Calu3 (cell line): ENCODE data around the gene SLC35F4. TPM values are rescaled to one million over a fixed set of nuclear protein-coding genes. Genes with fewer than 3 reads are reported as not detected.

Experiments
- BruUV-seq: library from RNA; stranded (reverse); fragments of 400-500 nt; replicated peaks from 2 replicates; lab custom pipeline; 2021; lab: Mats Ljungman, UMichigan
- CTCF ChIA-PET: fragments of 300-600 bp; sonication (Branson Sonifier 250); formaldehyde crosslinking; loops from one replicate; lab custom pipeline; 2022; ENCODE audit warnings: antibody characterized with exemption; lab: Charles Lee
- DNase-seq: peaks from one replicate; pipeline ENCODE4 v3.0.0; 2022
- H3K27ac Mint-ChIP-seq: one replicate; pipeline ENCODE4 v1.8.0; 2022; ENCODE audit warnings: mixed read lengths; ENCODE audit not compliant: unreplicated experiment
- H3K27me3 Mint-ChIP-seq: one replicate; pipeline ENCODE4 v1.8.0; 2022; ENCODE audit warnings: mixed read lengths; ENCODE audit not compliant: unreplicated experiment
- H3K36me3 Mint-ChIP-seq: one replicate; pipeline ENCODE4 v1.8.0; 2022; ENCODE audit warnings: mild to moderate bottlenecking, moderate library complexity, mixed read lengths; ENCODE audit not compliant: insufficient read depth, unreplicated experiment
- H3K4me1 Mint-ChIP-seq: one replicate; pipeline ENCODE4 v1.8.0; 2022; ENCODE audit warnings: mild to moderate bottlenecking, low read depth, mixed read lengths; ENCODE audit not compliant: unreplicated experiment
- H3K4me3 Mint-ChIP-seq: one replicate; pipeline ENCODE4 v1.8.0; 2022; ENCODE audit warnings: mild to moderate bottlenecking, low read depth, moderate library complexity, mixed read lengths; ENCODE audit not compliant: unreplicated experiment
- H3K9me3 Mint-ChIP-seq: one replicate; pipeline ENCODE4 v1.8.0; 2022; ENCODE audit warnings: low read depth, mixed read lengths; ENCODE audit not compliant: unreplicated experiment
- CTCF ChIP-seq: fragments of 200-600 bp; IDR thresholded peaks from one replicate; pipeline ENCODE4 v1.8.0; 2022; ENCODE audit warnings: antibody characterized with exemption; ENCODE audit not compliant: unreplicated experiment
- intact Hi-C: fragments of 100-400 bp; cut with micrococcal nuclease; formaldehyde crosslinking; loops from one replicate; pipeline ENCODE4 v1.10.0; 2022; ENCODE audit not compliant: unreplicated experiment
- total RNA-seq: library from RNA; stranded (reverse); gene quantifications from 2 replicates; pipeline ENCODE4 v1.2.3, GENCODE V29; 2022

Gene SLC35F4
- total RNA-seq, 1 experiment from 2014 or later: not detected

- no TSS peak for BruUV-seq
- H3K27me3 Mint-ChIP-seq: peaks cover 27% of the 10 kb centered on the region
- intact Hi-C loops: loop anchor here (1.0 to 5.0 kb wide), 3 partner anchors 179 to 339 kb away; no protein-coding TSS in a partner anchor
- CTCF ChIA-PET: interaction anchor here (0.8 to 1.4 kb wide), 5 partner anchors 11 to 178 kb away, joined by 3 to 5 read pairs (median 3); no protein-coding TSS in a partner anchor
- H3K36me3 Mint-ChIP-seq: no peaks in the 10 kb centered on the region
- no peak overlapping the region for H3K27ac Mint-ChIP-seq
- H3K4me3 Mint-ChIP-seq: no peak overlapping the region
- TF ChIP-seq CTCF: no peak
- no peak for DNase-seq
- no peaks in the 10 kb centered on the region for H3K9me3 Mint-ChIP-seq
- H3K4me1 Mint-ChIP-seq: peaks cover 9% of the 10 kb centered on the region
These were observed 5.0 kb upstream of the SLC35F4 start for GRCh38 chr14:57870686-57871457.

GRCh38 chr14:57869617-57870016 is 3.7 kb upstream of the SLC35F4 start:
- peak; percentile 4 for DNase-seq
- peaks cover 9% of the 10 kb centered on the region for H3K4me1 Mint-ChIP-seq

GRCh38 chr14:57866199-57866705 is 360 bp upstream of the SLC35F4 start:
- no TSS peak for BruUV-seq
- no peaks in the 10 kb centered on the region for H3K9me3 Mint-ChIP-seq
- no peak for DNase-seq
- intact Hi-C loops: no loop called here
- H3K4me3 Mint-ChIP-seq: no peak overlapping the region
- H3K27ac Mint-ChIP-seq: no peak overlapping the region
- TF ChIP-seq CTCF: no peak
- peaks cover 12% of the 10 kb centered on the region for H3K27me3 Mint-ChIP-seq
- peaks cover 9% of the 10 kb centered on the region for H3K4me1 Mint-ChIP-seq
- H3K36me3 Mint-ChIP-seq: no peaks in the 10 kb centered on the region
- CTCF ChIA-PET: no interaction called here

More at GRCh38 chr14:57869617-57870016, 3.7 kb upstream of the SLC35F4 start:
- Mint-ChIP-seq H3K4me3 (no peak overlapping the region), H3K27me3 (peaks cover 25% of the 10 kb centered on the region), H3K36me3 (no peaks in the 10 kb centered on the region), H3K9me3 (no peaks in the 10 kb centered on the region), H3K27ac (no peak overlapping the region)
- CTCF ChIA-PET: no interaction called here
- no peak for TF ChIP-seq CTCF
- no TSS peak for BruUV-seq
- intact Hi-C loops: loop anchor here (5.0 kb wide), 2 partner anchors 203 to 337 kb away; no protein-coding TSS in a partner anchor

- Mint-ChIP-seq H3K9me3 (no peaks in the 10 kb centered on the region), H3K4me3 (no peak overlapping the region), H3K36me3 (no peaks in the 10 kb centered on the region), H3K4me1 (peaks cover 5% of the 10 kb centered on the region), H3K27me3 (peaks cover 12% of the 10 kb centered on the region), H3K27ac (no peak overlapping the region)
- intact Hi-C loops: no loop called here
- no peak for DNase-seq
- TF ChIP-seq CTCF: no peak
- CTCF ChIA-PET: no interaction called here
- no TSS peak for BruUV-seq
These were observed 858 bp downstream of the SLC35F4 start for GRCh38 chr14:57865066-57865402.
